ENCODE data around the gene RAB17. TPM values are rescaled to one million over a fixed set of nuclear protein-coding genes. Genes with fewer than 3 reads are reported as not detected.

RAB17 gene
- total and polyA plus RNA-seq, 10 of the 15 experiments (the other 5 are each of a cell fraction or from before 2014, with no cell fraction given) = 0.07 to 1.4 (median 0.28) TPM; not detected in 3

DNA sequence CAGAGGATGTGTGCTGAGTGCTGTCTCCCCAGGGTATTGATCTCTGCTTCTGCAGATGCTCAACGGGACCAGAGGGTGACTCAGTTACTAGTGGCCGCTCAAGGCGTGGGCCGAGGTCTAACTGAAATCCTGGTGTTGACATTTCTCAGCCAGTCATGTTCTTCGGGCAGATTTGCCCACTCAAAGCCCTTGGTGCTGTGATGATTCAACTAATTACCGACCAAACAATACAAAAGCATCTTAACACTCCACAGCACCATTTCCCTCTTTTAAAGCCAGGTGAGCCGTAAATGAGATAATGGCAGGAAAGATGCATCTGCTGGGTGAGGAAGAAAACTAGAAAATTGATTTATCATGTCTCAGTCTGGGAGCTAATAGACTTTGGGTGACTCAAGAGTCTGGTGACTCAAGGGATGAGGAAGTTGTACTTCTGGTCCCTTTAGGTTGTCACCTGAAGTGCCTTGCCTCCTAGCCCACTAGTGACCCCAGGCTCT is 56.8 kb downstream of the RAB17 start:
- no peak for DNase-seq (ENCODE audit: low read depth, low spot score)
- no peak overlapping the region for H2AFZ ChIP-seq (ENCODE audit: control insufficient read depth, low read depth, low read length)
- H3K9ac ChIP-seq (ENCODE audit: control insufficient read depth, insufficient read depth, low read length) = no peak overlapping the region
- H3K4me3 ChIP-seq = no peak overlapping the region
- ChIA-PET POLR2A (interaction anchor here (0.6 kb wide), 1 partner anchor 1440 kb away, joined by 6 read pairs; no protein-coding TSS in a partner anchor), CTCF (interaction anchor here (1.0 to 3.2 kb wide), 4 partner anchors 13 to 138 kb away, joined by 3 to 13 read pairs (median 8); no protein-coding TSS in a partner anchor), RAD21 (ENCODE audit: unreplicated experiment) (interaction anchor here (1.0 to 1.6 kb wide), 3 partner anchors 12 to 38 kb away, joined by 3 to 4 read pairs (median 3); no protein-coding TSS in a partner anchor), SMC1A (ENCODE audit: uncharacterized antibody, unreplicated experiment) (interaction anchor here (0.6 to 2.1 kb wide), 4 partner anchors 15 to 24 kb away, joined by 3 to 11 read pairs (median 4); no protein-coding TSS in a partner anchor)
- no peaks in the 10 kb centered on the region for H3K36me3 ChIP-seq (ENCODE audit: control insufficient read depth in 2 of 2, insufficient read depth in 2 of 2, low read length in 1 of 2)
- H3K9me3 ChIP-seq (replicated peaks; ENCODE audit: control insufficient read depth, insufficient read depth, low read length) = no peaks in the 10 kb centered on the region; the same call in 2 of the 3 replicates
- peaks cover 16% of the 10 kb centered on the region for H3K4me1 ChIP-seq (ENCODE audit: control insufficient read depth, insufficient read depth, low read length)
- intact Hi-C loops (cut with micrococcal nuclease; ENCODE audit: unreplicated experiment) = no loop called here
- H3K79me2 ChIP-seq (ENCODE audit: control insufficient read depth, insufficient read depth, low read length) = no peaks in the 10 kb centered on the region
- in situ Hi-C loops (cut with MboI) = no loop called here
- TF ChIP-seq JUND (IDR thresholded peaks at IDR 0.05; ENCODE audit: low read depth, low read length) (no peak), RB1 (IDR thresholded peaks at IDR 0.05; ENCODE audit: borderline replicate concordance) (no peak), TAF1 (IDR thresholded peaks at IDR 0.05; ENCODE audit: borderline replicate concordance, low read depth, low read length) (no peak), ZNF217 (IDR thresholded peaks at IDR 0.05) (no peak), ATF7 (IDR thresholded peaks at IDR 0.05; ENCODE audit: low read depth) (no peak)
- TF ChIP-seq, protein P1, sequence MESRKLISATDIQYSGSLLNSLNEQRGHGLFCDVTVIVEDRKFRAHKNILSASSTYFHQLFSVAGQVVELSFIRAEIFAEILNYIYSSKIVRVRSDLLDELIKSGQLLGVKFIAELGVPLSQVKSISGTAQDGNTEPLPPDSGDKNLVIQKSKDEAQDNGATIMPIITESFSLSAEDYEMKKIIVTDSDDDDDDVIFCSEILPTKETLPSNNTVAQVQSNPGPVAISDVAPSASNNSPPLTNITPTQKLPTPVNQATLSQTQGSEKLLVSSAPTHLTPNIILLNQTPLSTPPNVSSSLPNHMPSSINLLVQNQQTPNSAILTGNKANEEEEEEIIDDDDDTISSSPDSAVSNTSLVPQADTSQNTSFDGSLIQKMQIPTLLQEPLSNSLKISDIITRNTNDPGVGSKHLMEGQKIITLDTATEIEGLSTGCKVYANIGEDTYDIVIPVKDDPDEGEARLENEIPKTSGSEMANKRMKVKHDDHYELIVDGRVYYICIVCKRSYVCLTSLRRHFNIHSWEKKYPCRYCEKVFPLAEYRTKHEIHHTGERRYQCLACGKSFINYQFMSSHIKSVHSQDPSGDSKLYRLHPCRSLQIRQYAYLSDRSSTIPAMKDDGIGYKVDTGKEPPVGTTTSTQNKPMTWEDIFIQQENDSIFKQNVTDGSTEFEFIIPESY (IDR thresholded peaks at IDR 0.05) = no peak
- TF ChIP-seq, protein P2, sequence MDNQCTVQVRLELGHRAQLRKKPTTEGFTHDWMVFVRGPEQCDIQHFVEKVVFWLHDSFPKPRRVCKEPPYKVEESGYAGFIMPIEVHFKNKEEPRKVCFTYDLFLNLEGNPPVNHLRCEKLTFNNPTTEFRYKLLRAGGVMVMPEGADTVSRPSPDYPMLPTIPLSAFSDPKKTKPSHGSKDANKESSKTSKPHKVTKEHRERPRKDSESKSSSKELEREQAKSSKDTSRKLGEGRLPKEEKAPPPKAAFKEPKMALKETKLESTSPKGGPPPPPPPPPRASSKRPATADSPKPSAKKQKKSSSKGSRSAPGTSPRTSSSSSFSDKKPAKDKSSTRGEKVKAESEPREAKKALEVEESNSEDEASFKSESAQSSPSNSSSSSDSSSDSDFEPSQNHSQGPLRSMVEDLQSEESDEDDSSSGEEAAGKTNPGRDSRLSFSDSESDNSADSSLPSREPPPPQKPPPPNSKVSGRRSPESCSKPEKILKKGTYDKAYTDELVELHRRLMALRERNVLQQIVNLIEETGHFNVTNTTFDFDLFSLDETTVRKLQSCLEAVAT (IDR thresholded peaks at IDR 0.05) = no peak
- TF ChIP-seq, protein P3, sequence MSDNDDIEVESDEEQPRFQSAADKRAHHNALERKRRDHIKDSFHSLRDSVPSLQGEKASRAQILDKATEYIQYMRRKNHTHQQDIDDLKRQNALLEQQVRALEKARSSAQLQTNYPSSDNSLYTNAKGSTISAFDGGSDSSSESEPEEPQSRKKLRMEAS (IDR thresholded peaks at IDR 0.05; ENCODE audit: low read depth, low read length) = no peak
- TF ChIP-seq, protein P4, sequence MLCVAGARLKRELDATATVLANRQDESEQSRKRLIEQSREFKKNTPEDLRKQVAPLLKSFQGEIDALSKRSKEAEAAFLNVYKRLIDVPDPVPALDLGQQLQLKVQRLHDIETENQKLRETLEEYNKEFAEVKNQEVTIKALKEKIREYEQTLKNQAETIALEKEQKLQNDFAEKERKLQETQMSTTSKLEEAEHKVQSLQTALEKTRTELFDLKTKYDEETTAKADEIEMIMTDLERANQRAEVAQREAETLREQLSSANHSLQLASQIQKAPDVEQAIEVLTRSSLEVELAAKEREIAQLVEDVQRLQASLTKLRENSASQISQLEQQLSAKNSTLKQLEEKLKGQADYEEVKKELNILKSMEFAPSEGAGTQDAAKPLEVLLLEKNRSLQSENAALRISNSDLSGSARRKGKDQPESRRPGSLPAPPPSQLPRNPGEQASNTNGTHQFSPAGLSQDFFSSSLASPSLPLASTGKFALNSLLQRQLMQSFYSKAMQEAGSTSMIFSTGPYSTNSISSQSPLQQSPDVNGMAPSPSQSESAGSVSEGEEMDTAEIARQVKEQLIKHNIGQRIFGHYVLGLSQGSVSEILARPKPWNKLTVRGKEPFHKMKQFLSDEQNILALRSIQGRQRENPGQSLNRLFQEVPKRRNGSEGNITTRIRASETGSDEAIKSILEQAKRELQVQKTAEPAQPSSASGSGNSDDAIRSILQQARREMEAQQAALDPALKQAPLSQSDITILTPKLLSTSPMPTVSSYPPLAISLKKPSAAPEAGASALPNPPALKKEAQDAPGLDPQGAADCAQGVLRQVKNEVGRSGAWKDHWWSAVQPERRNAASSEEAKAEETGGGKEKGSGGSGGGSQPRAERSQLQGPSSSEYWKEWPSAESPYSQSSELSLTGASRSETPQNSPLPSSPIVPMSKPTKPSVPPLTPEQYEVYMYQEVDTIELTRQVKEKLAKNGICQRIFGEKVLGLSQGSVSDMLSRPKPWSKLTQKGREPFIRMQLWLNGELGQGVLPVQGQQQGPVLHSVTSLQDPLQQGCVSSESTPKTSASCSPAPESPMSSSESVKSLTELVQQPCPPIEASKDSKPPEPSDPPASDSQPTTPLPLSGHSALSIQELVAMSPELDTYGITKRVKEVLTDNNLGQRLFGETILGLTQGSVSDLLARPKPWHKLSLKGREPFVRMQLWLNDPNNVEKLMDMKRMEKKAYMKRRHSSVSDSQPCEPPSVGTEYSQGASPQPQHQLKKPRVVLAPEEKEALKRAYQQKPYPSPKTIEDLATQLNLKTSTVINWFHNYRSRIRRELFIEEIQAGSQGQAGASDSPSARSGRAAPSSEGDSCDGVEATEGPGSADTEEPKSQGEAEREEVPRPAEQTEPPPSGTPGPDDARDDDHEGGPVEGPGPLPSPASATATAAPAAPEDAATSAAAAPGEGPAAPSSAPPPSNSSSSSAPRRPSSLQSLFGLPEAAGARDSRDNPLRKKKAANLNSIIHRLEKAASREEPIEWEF (IDR thresholded peaks at IDR 0.05; ENCODE audit: insufficient replicate concordance, low read depth, low read length) = no peak
- no TSS peak for BruUV-seq (replicated peaks)
- no peak overlapping the region for H3K27ac ChIP-seq (ENCODE audit: control insufficient read depth, insufficient read depth)
- peaks cover 0 to 3% of the 10 kb centered on the region in 2 experiments; a peak in 1 of 4 replicates for H3K27me3 ChIP-seq (replicated peaks in 1 of 2; ENCODE audit: control insufficient read depth in 2 of 2, insufficient read depth in 2 of 2, low read length in 1 of 2)
- no peak for ATAC-seq
- no peak overlapping the region for H3K4me2 ChIP-seq (ENCODE audit: control insufficient read depth, insufficient read depth)
- 6% methylated on average over 7 of the region's 7 CpGs for WGBS (ENCODE audit: insufficient coverage, insufficient replicate concordance, low lambda C conversion rate, missing lambda C conversion rate)
- H4K20me1 ChIP-seq (ENCODE audit: control insufficient read depth, insufficient read depth) = no peaks in the 10 kb centered on the region
- no peak for FAIRE-seq

Data from GM12878 (cell line).